ENCODE results near the gene ZNF654. TPM values are rescaled to one million over a fixed set of nuclear protein-coding genes. Genes with fewer than 3 reads are reported as not detected.

ZNF654 gene
- polyA plus RNA-seq, 1 experiment, result 6.7 TPM

GRCh38 chr3:88092270-88092669 lies 33.2 kb downstream of the ZNF654 start:
- DNase-seq (ENCODE audit: low read depth, low spot score), result no peak
- H3K27me3 ChIP-seq (ENCODE audit: control insufficient read depth, insufficient read depth, low read length), result no peaks in the 10 kb centered on the region
- no peak overlapping the region for H3K27ac ChIP-seq (ENCODE audit: low read depth, low read length)
- TF ChIP-seq CTCF (IDR thresholded peaks at IDR 0.05; ENCODE audit: low read depth, low read length), result no peak
- no peaks in the 10 kb centered on the region for H3K9me3 ChIP-seq (ENCODE audit: control insufficient read depth, insufficient read depth, low read length)
- no peak overlapping the region for H3K4me3 ChIP-seq (ENCODE audit: low read depth, low read length)
- CTCF ChIA-PET, result interaction anchor here (5.6 kb wide), 1 partner anchor 20 kb away, joined by 39 read pairs; no protein-coding TSS in a partner anchor
- POLR2A ChIA-PET, result no interaction called here

DNA sequence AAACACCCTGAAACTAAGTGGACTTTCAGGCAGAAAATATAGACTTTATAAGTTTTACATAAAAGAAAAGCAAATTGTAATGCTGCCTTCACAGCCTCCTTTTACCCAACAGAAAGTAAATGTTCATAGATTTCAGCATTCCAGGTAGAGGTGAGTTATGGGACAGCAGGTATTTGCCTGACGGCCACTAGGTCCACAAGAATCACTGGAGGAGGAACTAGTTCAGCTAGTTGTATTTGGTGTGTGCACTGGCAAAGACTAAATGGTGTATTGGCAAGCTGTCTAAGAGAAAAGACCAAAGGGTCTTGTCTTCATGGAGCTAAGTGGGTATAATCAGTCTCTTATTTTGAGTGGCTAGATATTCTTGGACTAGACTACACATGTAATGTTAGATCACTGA lies 34.2 kb downstream of the ZNF654 start:
- DNase-seq (ENCODE audit: low read depth, low spot score), result no peak
- CTCF ChIA-PET, result interaction anchor here (5.6 kb wide), 1 partner anchor 19 kb away, joined by 39 read pairs; no protein-coding TSS in a partner anchor
- no peak overlapping the region for H3K4me3 ChIP-seq (ENCODE audit: low read depth, low read length)
- no peaks in the 10 kb centered on the region for H3K9me3 ChIP-seq (ENCODE audit: control insufficient read depth, insufficient read depth, low read length)
- H3K27ac ChIP-seq (ENCODE audit: low read depth, low read length), result no peak overlapping the region
- H3K27me3 ChIP-seq (ENCODE audit: control insufficient read depth, insufficient read depth, low read length), result no peaks in the 10 kb centered on the region
- POLR2A ChIA-PET, result no interaction called here
- TF ChIP-seq CTCF (IDR thresholded peaks at IDR 0.05; ENCODE audit: low read depth, low read length), result no peak

- no peak for TF ChIP-seq CTCF (IDR thresholded peaks at IDR 0.05; ENCODE audit: low read depth, low read length)
- Histone ChIP-seq H3K9me3 (ENCODE audit: control insufficient read depth, insufficient read depth, low read length) (no peaks in the 10 kb centered on the region), H3K27ac (ENCODE audit: low read depth, low read length) (no peak overlapping the region), H3K27me3 (ENCODE audit: control insufficient read depth, insufficient read depth, low read length) (no peaks in the 10 kb centered on the region), H3K4me3 (ENCODE audit: low read depth, low read length) (no peak overlapping the region)
- no peak for DNase-seq (ENCODE audit: low read depth, low spot score)
- ChIA-PET CTCF (interaction anchor here (1.4 kb wide), 1 partner anchor 12 kb away, joined by 7 read pairs; no protein-coding TSS in a partner anchor), POLR2A (no interaction called here)
Measured at GRCh38 chr3:88101142-88101541, 42.1 kb downstream of the ZNF654 start.

DNA sequence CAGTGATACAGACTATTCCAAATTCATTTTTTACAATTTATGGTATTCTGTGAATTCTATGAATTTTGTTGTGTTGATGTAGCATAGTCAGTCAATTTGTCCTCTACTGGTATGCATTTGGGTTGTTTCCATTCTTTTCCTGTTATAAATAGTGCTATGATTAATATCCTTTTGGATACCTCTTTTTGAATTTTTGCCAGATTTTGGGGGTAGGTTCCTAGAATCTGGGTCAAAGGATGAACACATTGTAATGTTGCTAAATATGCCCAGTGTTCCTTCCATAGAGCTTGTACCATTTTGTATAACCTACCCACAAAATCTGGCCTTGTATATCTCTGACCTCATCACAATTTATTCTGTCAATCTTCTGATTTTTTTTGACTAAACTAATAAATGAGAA lies 46.3 kb downstream of the ZNF654 start:
- CTCF ChIA-PET, result interaction anchor here (1.5 kb wide), 1 partner anchor 8 kb away, joined by 6 read pairs; no protein-coding TSS in a partner anchor
- H3K9me3 ChIP-seq (ENCODE audit: control insufficient read depth, insufficient read depth, low read length), result no peaks in the 10 kb centered on the region
- H3K27me3 ChIP-seq (ENCODE audit: control insufficient read depth, insufficient read depth, low read length), result no peaks in the 10 kb centered on the region
- no peak for DNase-seq (ENCODE audit: low read depth, low spot score)
- no peak overlapping the region for H3K27ac ChIP-seq (ENCODE audit: low read depth, low read length)
- TF ChIP-seq CTCF (IDR thresholded peaks at IDR 0.05; ENCODE audit: low read depth, low read length), result no peak
- POLR2A ChIA-PET, result no interaction called here
- no peak overlapping the region for H3K4me3 ChIP-seq (ENCODE audit: low read depth, low read length)

- DNase-seq (ENCODE audit: low read depth, low spot score), result no peak
- CTCF ChIA-PET, result interaction anchor here (1.0 to 3.6 kb wide), 15 partner anchors 11 to 852 kb away, joined by 3 to 56 read pairs (median 10); partner anchors contain the start of genes CGGBP1 and ZNF654
- no peak for TF ChIP-seq CTCF (IDR thresholded peaks at IDR 0.05; ENCODE audit: low read depth, low read length)
- H3K27me3 ChIP-seq (ENCODE audit: control insufficient read depth, insufficient read depth, low read length), result no peaks in the 10 kb centered on the region
- POLR2A ChIA-PET, result no interaction called here
- no peaks in the 10 kb centered on the region for H3K9me3 ChIP-seq (ENCODE audit: control insufficient read depth, insufficient read depth, low read length)
- no peak overlapping the region for H3K4me3 ChIP-seq (ENCODE audit: low read depth, low read length)
- no peak overlapping the region for H3K27ac ChIP-seq (ENCODE audit: low read depth, low read length)
Measured at GRCh38 chr3:88112289-88112688, 53.2 kb downstream of the ZNF654 start.

Data from AG04450 (cell line).